ENCODE data around the gene TMTC1. TPM values are rescaled to one million over a fixed set of nuclear protein-coding genes. Genes with fewer than 3 reads are reported as not detected.

The TMTC1 gene
- total and polyA plus RNA-seq, 2 of the 8 experiments (the other 6 are each of a cell fraction or from before 2014, with no cell fraction given), result 15.4 to 20.8 TPM

GRCh38 chr12:29530436-29530835 is 253.3 kb downstream of the TMTC1 start:
- Histone ChIP-seq H3K23me2 (ENCODE audit: low read depth, low read length) (no peaks in the 10 kb centered on the region), H3K4ac (replicated peaks; ENCODE audit: insufficient read length, low read depth, low read length) (no peak overlapping the region), H2BK15ac (ENCODE audit: low read length) (no peak overlapping the region), H2BK12ac (ENCODE audit: low read depth, low read length) (no peak overlapping the region), H3K9me3 (ENCODE audit: insufficient read depth in 2 of 2, low read depth in 1 of 2, low read length in 1 of 2) (no peaks in the 10 kb centered on the region), H2BK120ac (replicated peaks; ENCODE audit: low read depth, low read length) (no peak overlapping the region), H3K79me1 (ENCODE audit: low read depth, low read length) (no peaks in the 10 kb centered on the region), H3K27me3 (replicated peaks in 1 of 4; ENCODE audit: control insufficient read depth in 3 of 4, extremely low read depth in 1 of 4, insufficient read depth in 3 of 4, low read length in 3 of 4) (no peaks in the 10 kb centered on the region), H2AFZ (ENCODE audit: low read length) (no peak overlapping the region), H3K4me3 (ENCODE audit: extremely low read depth in 1 of 4, insufficient read depth in 2 of 4, low read depth in 3 of 4, low read length in 4 of 4) (no peak overlapping the region), H2BK20ac (ENCODE audit: low read length) (no peak overlapping the region), H3K14ac (ENCODE audit: insufficient read length) (no peak overlapping the region), H2BK5ac (ENCODE audit: low read depth, low read length) (no peak overlapping the region), H4K5ac (ENCODE audit: insufficient read length, low read depth, low read length) (no peak overlapping the region), H3K79me2 (ENCODE audit: control insufficient read depth in 1 of 2, insufficient read depth in 2 of 2, low read length in 2 of 2) (no peaks in the 10 kb centered on the region), H3K18ac (ENCODE audit: extremely low read depth, low read length) (no peak overlapping the region), H2AK5ac (ENCODE audit: low read depth, low read length) (no peak overlapping the region), H3K36me3 (ENCODE audit: control insufficient read depth in 2 of 4, insufficient read depth in 4 of 4, low read length in 3 of 4) (no peaks in the 10 kb centered on the region), H4K8ac (ENCODE audit: extremely low read depth, insufficient read depth, low read length) (no peak overlapping the region), H3K4me2 (ENCODE audit: insufficient read depth in 1 of 2, low read depth in 2 of 2, low read length in 2 of 2) (no peak overlapping the region), H4K91ac (replicated peaks; ENCODE audit: insufficient read length, low read length) (no peak overlapping the region), H3K56ac (replicated peaks; ENCODE audit: insufficient read length, low read depth, low read length) (no peak overlapping the region), H3K4me1 (replicated peaks in 1 of 4; ENCODE audit: control insufficient read depth in 3 of 4, insufficient read depth in 4 of 4, low read length in 3 of 4) (peaks cover 0 to 2% (median 0%) of the 10 kb centered on the region in 4 experiments; a peak in 1 of 7 replicates), H3K23ac (ENCODE audit: insufficient read length) (no peak overlapping the region), H4K20me1 (replicated peaks in 1 of 2; ENCODE audit: control insufficient read depth in 1 of 2, insufficient read depth in 2 of 2, low read length in 2 of 2) (peaks cover 0 to 2% of the 10 kb centered on the region in 2 experiments), H3K27ac (ENCODE audit: low read depth, low read length) (no peak overlapping the region), H3K9ac (replicated peaks in 1 of 4; ENCODE audit: extremely low read depth in 1 of 4, low read depth in 3 of 4, low read length in 3 of 4) (no peak overlapping the region)
- DNase-seq (ENCODE audit: low read depth in 1 of 2, low spot score in 2 of 2) (no peak), FAIRE-seq (no peak)
- CTCF ChIA-PET (ENCODE audit: partially characterized antibody), result interaction anchor here (0.7 to 2.6 kb wide), 3 partner anchors 11 to 372 kb away, joined by 3 to 14 read pairs (median 3); no protein-coding TSS in a partner anchor
- POLR2A ChIA-PET (ENCODE audit: partially characterized antibody), result no interaction called here
- WGBS, 2 experiments (ENCODE audit: extremely low coverage in 1 of 2, insufficient coverage in 1 of 2, insufficient read length in 1 of 2, insufficient replicate concordance in 2 of 2, low coverage in 1 of 2, low lambda C conversion rate in 2 of 2, missing lambda C conversion rate in 1 of 2), result 85% methylated on average over 4 of the region's 4 CpGs; no CpG with 5 or more reads in 1 of the 2 experiments
- TF ChIP-seq SRF (IDR thresholded peaks at IDR 0.05; ENCODE audit: low read depth, low read length) (no peak), KDM4A (IDR thresholded peaks at IDR 0.05; ENCODE audit: low read depth, low read length, severe bottlenecking) (no peak)
